Left lobe of liver (tissue), 2 donors: ENCODE results near the gene LYZL1. TPM values are rescaled to one million over a fixed set of nuclear protein-coding genes. Genes with fewer than 3 reads are reported as not detected.
A peak's percentile ranks its signal among the peaks of the same experiment; 100 is the strongest.
"Not testable (repeated sequence)": the region's sequence is repeated elsewhere in the genome, so short reads cannot be mapped to it uniquely, and the experiment has no call there.

Source experiments
- ATAC-seq: fragments of 200-7000 bp; cut with Tn5 transposase; one replicate; pipeline ENCODE4 v1.9.1; 2020; ENCODE audit warnings: mild to moderate bottlenecking, moderate library complexity
- DNase-seq: peaks from one replicate; pipeline ENCODE4 v3.0.0-alpha.2; 2020; ENCODE audit warnings: low spot score
- total RNA-seq: library from RNA; stranded (reverse); gene quantifications from one replicate; pipeline ENCODE4 v1.2.1, GENCODE V29; 2021
- donor health status: DM: no; HTN: no; CAD: no; lungs with moderate emphysema.
- donor health status: DM: no; HTN: yes; CAD: no.

The LYZL1 gene
- total RNA-seq, 1 donor from 2014 or later: not detected

DNA sequence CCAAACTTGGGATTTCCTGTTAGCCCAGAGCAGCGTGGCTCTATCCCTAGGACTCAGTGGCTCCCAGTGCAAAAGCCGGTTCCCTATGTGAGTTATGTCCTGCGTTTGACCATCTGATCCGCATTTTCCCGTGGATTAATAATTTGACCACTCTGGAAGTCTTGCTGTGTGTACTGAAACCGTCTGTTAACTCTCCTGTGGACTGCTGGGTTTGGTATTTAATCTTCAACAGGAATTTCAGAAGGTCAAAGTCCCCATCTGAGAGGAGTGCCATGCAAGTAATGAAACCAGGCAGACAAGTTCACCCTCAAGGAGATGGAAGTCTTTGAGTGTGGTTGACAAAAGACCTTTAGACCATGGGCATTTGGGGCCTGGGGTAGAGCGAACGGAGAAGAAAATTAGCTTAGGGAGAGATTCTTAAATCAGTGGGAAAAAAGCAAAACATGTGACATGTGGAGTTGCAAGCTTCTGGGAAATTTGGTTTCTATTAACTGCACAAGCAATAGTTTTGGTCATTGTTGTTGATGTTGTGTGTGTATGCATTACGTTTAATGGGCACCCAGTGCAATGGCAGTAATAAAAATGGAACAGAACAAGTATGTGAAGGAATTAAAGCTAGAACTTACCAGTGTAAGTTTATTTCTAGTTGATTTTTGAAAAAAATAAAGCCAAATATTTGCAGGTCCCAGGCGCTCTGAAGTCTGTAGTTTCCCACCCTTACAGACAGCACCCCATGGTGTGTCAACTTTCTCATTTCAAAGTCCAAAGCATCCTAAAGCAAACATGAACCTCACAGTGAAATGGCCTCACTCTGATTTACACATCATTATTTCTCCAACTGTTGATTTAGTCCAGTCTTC lies 38.2 kb downstream of the LYZL1 start:
- DNase-seq (no peak), ATAC-seq (peak; percentile 50)

DNA sequence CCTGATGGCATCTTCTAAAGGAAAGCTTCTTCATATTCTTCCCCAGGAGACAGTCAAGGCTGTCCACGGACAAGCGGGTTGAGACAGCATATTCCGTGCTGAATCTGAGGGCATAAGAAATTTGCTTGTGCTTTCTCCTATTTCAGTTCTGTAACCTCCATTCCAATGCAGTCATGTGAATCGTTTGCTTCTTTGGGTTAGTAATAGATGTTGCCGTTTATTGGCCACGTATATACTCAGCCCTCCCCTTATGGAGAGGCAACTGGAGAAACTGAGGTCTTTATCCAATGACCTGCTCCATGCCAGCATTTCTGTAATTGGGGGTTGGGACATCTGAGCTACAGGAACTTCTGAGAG lies 38.9 kb downstream of the LYZL1 start:
- no peak for DNase-seq
- ATAC-seq: no peak

DNA sequence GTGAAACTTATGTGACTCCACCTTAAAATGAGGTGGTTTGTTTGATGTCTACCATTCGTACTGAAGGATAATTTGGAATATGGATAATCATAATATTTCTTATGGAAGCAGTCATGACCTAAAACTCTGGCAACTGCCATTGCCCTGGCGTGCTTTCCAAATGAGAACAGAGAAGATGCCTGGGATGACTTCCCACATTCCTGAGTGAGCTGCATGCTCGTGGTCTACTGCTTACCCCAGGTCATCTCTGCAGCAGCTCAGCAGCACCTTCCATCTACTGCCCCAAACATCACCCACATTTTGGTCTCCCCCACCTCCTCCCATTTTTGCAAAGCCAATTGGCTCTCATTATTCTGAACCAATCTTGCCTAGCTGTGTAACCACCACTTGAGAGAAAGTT lies 40.1 kb downstream of the LYZL1 start:
- ATAC-seq: no peak
- no peak for DNase-seq

DNA sequence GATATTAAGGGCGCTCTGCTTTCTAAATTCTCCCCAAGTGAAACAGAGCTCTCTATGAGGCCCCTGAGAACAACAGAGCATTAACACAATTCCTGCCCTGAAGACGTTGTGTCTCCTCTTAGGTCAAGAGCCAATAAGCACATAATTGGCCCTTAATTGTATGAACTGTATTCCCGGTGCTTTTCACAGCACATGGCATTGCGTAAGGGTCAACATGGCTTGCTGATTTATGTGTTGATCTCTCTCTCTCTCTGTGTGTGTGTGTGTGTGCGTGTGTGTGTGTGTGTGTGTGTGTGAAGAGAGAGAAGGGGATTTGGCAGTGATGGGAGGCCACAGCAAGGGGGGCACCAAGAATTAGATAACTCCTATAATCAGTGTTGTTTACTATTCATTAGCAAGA lies 40.5 kb downstream of the LYZL1 start:
- peak; percentile 49 for ATAC-seq
- peak; percentile 59 for DNase-seq

DNA sequence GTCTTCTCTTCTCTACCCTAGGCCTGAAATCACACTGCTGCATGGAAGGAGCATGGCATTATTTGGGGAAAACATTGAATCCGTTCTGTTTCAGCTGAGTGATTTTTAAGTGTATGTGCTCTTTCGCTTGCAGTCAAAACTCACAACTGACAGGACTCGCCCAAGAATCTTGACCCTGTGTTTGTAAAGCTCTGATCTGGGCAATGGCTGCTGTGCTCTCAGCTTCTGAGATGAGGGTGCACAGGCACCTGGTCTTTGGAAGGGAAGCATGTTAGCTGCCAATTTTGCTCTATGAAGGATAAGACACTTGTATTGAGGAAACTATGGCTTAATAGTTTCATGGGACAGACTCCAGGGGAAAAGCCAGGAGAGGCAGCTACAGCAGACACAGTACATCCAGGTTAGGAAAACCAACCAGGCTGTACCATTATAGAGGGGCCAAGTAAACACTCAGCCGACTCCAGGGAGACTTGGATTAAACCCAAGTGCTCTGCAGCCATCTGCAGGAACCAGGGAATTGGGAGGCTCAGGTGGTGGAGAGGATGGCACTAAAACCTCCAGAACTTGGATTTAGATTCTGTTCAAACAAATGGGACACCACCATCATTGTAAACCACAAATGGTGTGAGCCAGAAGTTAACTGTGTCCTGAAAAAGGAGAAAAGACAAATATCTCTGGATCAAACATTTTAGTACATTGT lies 43.3 kb downstream of the LYZL1 start:
- ATAC-seq: no peak

DNA sequence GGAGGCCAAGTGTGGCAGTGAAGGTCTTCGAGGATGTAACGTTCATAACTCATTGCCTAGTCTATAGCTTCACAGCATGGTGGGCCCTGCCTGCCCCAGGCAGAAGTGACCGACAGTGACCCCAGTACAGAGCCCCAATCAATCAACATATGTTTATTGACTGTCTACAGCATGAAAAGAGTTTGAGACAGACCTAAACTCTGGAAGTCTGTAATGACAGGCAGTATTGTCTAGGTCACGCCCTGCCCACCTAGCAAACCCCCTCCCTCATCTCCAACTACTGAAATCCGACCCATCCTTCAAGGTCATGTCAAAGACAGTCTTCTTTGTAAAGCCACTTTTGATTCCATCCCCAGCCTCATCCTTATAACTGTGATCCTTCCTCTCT lies 43.9 kb downstream of the LYZL1 start:
- ATAC-seq (no peak), DNase-seq (no peak)

More for the DNA sequence above, 43.3 kb downstream of the LYZL1 start:
- DNase-seq: no peak

DNA sequence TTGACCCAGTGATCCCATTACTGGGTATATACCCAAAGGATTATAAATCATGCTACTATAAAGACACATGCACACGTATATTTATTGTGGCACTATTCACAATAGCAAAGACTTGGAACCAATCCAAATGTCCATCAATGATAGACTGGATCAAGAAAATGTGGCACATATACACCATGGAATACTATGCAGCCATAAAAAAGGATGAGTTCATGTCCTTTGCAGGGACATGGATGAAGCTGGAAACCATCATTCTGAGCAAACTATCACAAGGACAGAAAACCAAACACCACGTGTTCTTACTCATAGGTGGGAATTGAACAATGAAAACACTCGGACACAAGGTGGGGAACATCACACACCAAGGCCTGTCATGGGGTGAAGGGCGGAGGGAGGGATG lies 48.7 kb downstream of the LYZL1 start:
- ATAC-seq, DNase-seq: not testable (repeated sequence)

DNA sequence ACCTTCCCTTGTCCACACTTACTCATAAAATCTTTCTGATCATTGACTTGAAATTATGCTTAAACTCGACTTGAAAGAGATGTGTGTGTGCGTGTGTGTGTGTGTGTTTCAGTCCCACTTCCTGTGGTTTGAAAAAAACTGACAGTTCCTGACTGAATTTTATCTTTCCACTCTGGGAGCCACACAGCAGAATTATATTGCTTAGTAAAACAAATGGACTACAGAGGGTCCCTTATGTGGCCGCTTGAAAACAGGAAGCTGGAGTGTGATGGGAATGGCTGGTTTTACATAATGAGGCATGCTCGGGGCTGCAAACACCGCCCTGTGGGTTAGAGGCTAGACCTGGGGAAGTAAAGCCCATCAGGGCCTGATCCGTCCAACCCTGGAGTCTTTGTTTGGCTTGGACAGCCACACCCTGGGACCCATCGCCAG lies 54.8 kb downstream of the LYZL1 start:
- no peak for ATAC-seq

DNA sequence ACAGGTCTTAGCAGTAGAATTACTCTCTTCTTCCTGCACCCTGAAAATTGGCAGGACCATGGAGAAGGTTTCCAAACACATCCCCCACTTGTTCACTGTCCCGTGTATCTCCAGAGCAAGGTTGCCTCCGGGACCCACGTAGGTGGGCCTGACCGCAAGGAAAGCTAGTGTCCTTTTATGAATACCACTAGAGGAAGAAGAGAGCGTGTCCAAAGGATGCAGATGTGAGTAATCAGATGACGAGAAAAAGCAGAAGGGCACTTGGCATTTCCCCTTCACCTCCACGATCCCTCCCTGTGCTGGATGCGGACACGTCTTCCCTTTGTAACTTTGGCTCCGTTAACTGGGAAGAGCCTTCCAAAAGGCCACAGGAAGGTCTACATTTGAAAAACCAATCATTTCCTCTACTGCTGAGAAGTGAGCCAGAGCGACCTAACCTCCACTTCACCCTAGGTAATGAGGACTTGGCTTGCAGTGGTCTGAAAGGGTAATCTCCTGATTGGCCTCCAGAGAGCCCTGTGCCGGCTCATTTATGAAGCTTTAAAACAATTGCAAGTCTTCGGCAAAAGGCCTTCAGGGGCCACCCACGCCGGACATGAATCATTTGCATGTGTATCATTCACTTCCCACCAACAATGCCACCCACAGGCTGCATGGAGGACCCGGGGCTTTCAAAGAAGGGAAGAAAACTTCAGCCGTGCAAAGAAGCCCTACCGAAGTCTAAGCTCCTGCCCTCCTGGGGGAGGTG lies 55.4 kb downstream of the LYZL1 start:
- peak; percentile 34 for ATAC-seq
- no peak for DNase-seq

More for the DNA sequence above, 54.8 kb downstream of the LYZL1 start:
- DNase-seq: no peak

DNA sequence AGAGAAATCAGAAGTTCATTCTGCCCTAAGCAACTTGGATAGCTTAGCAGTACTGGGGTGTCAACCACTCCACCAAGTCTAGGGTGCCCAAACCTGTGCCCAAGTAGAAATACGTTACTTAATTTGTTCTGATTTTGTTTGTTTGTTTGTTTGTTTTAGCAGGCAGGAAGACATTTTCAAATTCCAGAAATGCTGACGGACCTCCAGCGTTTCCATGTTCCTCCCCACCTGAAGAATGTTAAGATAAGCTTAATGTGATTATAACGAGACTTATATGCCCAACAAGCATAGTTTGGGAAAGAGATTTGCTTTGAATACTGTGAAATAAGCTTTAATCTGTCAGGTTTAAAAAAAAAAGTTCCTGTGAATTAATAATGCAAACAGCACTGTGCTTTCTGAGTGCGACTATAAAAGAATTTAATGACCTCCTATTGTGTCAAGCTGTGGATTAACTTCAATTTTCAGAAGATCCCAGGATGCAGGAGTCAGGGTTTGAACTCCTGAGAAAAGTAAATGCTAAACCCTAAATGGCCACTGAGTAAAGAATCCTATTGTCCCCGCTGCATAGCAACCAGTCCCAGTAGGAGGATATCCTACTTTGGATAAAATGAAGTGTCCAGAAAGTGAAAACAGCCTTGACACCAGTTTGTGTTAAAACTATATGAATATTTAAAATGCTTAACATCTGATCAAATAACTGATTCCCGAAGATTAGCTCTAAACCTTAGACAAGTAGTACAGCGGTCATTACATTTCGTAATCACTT lies 56.5 kb downstream of the LYZL1 start:
- peak; percentile 37 for ATAC-seq
- no peak for DNase-seq

DNA sequence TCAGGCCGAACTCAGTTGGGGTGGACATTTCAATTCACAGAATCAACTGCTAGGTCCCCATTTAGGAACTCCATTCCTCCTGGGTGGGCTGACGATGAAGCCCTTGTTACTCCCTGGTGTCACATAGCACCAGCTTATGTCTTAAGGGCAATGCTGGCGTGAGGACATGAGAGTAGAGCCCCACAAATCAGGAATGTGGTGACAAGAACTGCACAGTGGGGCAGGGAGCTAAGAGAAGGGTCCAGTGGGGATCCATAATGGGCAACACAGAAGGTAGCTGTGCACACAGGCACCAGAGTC lies 57.0 kb downstream of the LYZL1 start:
- ATAC-seq (no peak), DNase-seq (no peak)

DNA sequence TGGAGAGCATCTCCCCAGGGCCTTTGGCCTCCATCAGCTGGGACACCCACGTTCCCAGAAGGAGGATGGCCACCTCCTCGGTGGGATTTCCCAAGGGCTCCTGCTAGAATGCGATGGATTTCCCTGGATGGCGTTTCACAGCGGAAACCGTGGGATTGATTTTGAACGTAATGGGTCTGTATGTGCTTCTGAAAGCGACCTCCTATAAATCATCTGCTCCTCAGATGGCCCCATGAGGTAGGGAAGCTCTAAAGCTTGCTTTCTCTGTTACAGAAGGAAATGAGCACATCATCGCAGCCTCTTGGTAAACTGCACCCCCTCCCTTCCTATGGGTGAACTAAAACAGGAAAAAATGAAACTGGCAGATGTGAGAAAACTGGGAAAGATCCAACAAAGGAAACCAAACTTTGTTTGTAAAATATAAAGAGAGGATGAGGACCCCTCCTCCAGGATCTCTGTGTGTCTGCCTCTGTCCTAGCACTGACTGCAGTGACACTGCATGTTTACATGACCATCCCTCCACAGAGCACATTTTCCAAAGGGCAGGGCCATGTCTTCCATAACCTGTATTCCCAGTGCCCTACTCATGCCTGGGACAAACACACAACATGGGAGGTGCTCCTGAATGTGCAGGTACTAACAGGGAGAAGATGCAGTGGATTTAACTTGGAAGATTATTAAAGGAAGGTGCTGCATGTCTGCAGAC lies 57.6 kb downstream of the LYZL1 start:
- DNase-seq (no peak), ATAC-seq (no peak)

DNA sequence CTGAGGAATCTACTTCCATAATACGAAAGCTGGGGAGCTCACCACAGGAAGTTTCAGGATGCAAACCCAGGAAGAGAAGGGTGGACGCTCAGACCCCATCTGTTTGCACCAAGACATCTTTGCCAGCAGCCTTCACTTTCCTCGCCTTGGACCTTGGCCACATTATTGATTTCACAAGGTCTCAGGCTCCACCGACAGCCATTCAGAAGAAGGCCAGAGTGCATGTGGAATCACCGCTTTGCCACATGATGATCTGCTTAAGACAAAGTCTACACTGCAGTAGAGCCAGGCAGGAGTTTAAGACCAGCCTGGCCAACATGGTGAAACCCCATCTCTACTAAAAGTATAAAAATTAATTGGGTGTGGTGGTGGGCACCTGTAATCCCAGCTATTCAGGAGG lies 60.0 kb downstream of the LYZL1 start:
- DNase-seq: no peak
- no peak for ATAC-seq

DNA sequence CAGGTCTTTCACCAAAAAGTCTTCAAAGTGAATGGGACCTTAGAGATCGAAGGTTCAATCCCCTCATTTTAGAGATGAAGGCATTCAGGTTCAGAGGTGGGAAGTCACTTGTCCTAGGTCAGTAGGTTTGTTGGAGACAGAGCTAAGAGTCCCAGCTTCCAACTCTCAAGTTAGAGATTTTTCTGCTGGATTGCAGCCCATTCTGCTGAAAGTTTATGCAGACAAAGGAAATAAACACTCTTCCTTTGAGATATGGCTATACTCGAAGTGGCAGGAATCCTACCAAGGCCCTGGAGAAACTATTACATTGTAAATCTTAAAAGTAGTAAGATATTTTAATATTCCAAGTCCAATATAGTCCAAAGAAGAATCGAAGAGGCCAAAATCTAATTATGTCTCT lies 64.4 kb downstream of the LYZL1 start:
- ATAC-seq (peak; percentile 5), DNase-seq (no peak)

DNA sequence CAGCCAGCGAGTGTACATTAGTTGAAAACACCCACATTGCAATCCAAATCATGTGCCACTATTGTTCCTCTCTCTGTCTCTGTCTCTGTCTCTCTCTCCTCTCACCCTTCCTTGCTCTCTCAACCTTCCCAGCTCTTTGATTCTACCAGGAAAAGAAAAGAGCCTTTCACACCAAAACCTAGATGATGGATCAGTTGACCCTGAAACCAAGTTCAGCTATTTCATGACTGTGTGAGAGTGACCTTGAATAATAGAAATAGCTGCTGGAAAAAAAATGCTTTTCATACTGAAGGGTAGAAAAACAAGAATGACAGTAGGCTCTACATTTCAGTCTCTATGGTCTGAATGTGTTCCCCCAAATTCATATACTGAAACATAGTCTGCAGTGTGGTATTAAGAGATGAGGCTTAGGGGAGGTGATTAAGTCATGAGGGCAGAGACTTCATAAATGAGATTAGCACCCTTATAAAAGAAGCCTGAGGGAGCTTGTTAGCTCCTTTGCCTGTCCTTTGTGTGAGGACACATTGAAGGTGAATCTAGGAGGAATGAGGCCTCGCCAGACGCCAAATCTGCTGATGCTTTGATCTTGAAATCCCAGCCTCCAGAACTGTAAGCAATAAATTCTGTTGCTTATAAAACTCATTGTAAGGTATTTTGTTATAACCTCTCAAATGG lies 65.2 kb downstream of the LYZL1 start:
- ATAC-seq (no peak), DNase-seq (no peak)

DNA sequence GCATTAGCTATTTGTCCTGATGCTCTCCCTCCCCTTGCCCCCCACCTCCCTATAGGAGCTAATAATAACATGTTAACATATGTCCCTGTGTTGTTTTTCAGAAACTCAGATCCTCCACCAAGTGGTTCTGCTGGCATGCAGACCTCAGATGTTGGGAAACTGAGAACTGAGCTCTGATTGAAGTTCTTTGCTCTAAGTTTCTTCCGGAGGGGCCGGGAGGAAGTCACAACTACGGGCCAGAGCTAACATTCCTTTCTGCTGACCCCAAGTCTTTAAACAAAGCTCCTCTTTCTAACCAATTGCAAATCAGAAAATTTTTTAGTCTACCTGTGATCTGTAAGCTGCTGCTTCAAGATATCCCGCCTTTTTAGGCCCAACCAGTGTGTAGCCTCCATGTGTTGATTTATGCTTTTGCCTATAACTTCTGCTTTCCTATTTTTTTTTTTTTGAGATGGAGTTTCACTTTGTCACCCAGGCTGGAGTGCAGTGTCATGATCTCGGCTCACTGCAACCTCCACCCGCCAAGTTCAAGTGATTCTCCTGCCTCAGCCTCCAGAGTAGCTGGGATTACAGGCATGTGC lies 66.6 kb downstream of the LYZL1 start:
- ATAC-seq: no peak
- DNase-seq: no peak

DNA sequence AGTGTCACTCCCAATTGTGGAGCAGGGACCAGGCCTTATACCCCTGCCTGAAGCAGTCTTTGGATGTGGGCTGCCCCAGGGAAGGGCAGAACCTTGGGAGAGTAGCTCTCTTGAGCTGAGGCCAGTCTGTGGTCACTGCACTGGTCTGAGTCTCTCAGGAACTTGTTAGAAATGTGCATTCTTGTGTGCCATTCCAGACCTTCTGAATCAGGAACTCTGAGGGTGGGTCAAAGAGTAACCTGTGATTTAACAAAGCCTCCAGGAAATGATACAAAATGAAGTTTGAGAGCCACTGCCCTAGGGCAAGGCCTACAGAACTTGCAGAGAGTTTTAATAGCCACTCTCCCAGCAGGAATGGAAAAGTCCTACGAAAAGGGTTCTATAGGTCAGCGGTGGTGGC lies 68.1 kb downstream of the LYZL1 start:
- ATAC-seq (no peak), DNase-seq (no peak)

DNA sequence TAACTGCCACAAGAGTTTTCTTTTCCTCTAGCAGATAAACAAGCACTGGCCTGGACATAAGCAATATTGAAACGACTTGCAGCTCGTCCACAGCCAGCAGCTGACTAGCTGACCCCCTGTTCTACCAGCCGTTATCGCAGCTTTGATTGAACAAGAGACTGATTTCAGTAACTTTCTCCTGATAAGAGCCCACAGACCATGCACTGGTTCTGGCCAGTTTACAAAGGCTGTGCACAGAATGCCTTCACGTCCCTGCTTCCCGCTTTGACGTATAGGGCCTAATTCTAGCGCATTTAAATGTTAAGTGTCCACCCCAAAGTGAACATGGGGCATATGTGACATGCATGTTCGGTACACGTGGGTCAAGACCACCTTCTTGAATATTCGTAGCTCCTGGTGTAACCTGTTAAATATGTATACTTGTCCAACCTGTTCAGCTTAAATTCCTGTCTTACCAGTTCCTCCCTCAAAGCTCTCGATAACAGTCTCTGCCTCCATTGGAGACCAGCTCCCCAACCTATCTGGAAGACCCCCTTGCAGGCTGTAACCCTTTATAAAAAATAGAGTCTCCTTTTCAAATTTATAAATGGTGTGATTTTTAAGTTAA lies 69.2 kb downstream of the LYZL1 start:
- DNase-seq: no peak
- ATAC-seq: peak; percentile 77

DNA sequence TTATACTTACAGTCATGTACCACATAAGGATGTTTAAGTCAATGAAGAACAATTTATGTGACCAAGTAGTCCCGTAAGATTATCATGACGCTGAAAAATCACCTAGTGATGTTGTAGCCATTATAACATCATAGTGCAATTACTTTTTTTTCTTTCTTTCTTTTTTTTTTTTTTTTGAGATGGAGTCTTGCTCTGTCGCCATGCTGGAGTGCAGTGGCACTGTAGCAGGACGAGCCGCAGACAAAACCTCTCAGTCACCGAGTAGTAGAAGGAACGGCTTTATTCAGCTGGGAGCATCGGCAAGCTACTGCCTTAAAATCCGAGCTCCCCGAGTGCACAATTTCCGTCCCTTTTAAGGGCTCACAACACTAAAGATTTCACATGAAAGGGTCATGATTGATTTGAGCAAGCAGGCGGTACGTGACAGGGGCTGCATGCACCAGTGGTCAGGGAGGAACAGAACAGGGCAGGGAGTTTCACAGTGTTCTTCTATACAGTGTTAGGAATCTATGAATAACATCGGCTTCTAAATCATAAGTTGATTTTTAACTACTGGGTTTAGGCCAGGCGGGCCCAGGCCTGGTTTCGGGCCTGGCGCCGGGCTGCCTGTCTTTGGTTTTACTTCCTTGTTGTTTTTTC lies 71.5 kb downstream of the LYZL1 start:
- DNase-seq, ATAC-seq: not testable (repeated sequence)
